ENCODE data around the gene CRACR2A.

GRCh38 chr12:3622021-3622821 lies 130.7 kb downstream of the CRACR2A start:
- TF ChIP-seq POLR2AphosphoS5 (IDR thresholded peaks at IDR 0.05; ENCODE audit: low read depth, low read length) (no peak), TAF1 (IDR thresholded peaks at IDR 0.05; ENCODE audit: borderline replicate concordance, insufficient read depth, low read length) (no peak)
